Astrocyte of the cerebellum (primary cell): ENCODE results near the gene PSMG4.

Experiments
- DNase-seq: peaks from one replicate; pipeline ENCODE4 v3.0.0-alpha.2; 2011; ENCODE audit warnings: low read depth
- H3K4me3 ChIP-seq: 2 replicates; pipeline ENCODE4 v1.5.1; 2011; ENCODE audit warnings: mild to moderate bottlenecking, low read depth, low read length, moderate library complexity
- in situ Hi-C: cut with HindIII; loops from 2 replicates; pipeline ENCODE4 v1.10.0; 2017; ENCODE audit warnings: low sequenced_read_pairs
- TF ChIP-seq, protein P1 (sequence below): IDR thresholded peaks from 2 replicates; pipeline ENCODE4 v1.5.1; 2012; ENCODE audit warnings: low read length, low read depth, moderate library complexity, mild to moderate bottlenecking; ENCODE audit errors: missing control alignments

The PSMG4 gene

GRCh38 chr6:3277851-3278416, 19.2 kb downstream of the PSMG4 start:
- no peak overlapping the region for H3K4me3 ChIP-seq
- TF ChIP-seq, protein P1, sequence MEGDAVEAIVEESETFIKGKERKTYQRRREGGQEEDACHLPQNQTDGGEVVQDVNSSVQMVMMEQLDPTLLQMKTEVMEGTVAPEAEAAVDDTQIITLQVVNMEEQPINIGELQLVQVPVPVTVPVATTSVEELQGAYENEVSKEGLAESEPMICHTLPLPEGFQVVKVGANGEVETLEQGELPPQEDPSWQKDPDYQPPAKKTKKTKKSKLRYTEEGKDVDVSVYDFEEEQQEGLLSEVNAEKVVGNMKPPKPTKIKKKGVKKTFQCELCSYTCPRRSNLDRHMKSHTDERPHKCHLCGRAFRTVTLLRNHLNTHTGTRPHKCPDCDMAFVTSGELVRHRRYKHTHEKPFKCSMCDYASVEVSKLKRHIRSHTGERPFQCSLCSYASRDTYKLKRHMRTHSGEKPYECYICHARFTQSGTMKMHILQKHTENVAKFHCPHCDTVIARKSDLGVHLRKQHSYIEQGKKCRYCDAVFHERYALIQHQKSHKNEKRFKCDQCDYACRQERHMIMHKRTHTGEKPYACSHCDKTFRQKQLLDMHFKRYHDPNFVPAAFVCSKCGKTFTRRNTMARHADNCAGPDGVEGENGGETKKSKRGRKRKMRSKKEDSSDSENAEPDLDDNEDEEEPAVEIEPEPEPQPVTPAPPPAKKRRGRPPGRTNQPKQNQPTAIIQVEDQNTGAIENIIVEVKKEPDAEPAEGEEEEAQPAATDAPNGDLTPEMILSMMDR: no peak
- in situ Hi-C loops: loop anchor here (25.0 kb wide), 1 partner anchor 709 kb away; no protein-coding TSS in a partner anchor
- DNase-seq: no peak

DNA sequence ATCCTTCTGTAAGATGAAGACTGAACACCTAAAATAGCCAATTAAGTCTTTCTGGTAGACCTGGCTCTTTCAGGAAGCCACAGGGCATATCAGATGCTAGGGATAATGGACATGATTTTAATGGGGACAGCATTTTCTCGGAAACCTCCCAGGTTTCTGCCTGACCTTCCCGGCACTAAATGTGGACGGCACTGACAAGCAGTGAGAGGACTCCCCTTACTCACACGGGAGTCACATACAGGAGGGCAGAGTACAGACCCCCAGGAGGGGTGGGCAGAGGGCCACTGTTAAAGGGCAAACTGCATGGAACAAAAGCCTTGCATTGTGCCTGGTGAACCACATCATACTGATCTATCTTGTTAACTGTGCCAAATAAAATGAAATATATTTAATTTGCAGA, 19.9 kb downstream of the PSMG4 start:
- no peak overlapping the region for H3K4me3 ChIP-seq
- no peak for DNase-seq
- in situ Hi-C loops: loop anchor here (25.0 kb wide), 1 partner anchor 709 kb away; no protein-coding TSS in a partner anchor
- TF ChIP-seq, protein P1: no peak

DNA sequence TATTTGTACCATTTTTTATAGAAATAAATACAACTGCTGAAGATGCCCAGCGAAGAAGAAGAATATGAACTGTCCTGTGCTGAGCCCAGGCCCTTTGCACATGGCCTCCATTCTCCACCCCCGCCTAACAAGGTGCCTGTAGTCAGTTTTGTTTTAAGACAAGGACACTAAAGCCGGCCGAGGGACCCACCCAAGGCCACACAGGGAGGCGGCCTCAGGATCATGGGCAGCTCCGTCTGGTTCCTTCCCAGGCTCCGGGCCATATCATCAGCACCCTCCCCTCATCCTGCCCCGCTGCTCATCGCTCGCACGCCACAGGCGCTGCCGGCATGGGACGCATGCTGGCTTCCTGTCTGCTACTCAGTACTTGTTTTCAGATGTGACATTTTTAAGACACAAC, 21.3 kb downstream of the PSMG4 start:
- no peak for DNase-seq
- TF ChIP-seq, protein P1: no peak
- H3K4me3 ChIP-seq: no peak overlapping the region
- in situ Hi-C loops: loop anchor here (25.0 kb wide), 1 partner anchor 707 kb away; no protein-coding TSS in a partner anchor

GRCh38 chr6:3280866-3281465, 22.2 kb downstream of the PSMG4 start:
- DNase-seq: no peak

DNA sequence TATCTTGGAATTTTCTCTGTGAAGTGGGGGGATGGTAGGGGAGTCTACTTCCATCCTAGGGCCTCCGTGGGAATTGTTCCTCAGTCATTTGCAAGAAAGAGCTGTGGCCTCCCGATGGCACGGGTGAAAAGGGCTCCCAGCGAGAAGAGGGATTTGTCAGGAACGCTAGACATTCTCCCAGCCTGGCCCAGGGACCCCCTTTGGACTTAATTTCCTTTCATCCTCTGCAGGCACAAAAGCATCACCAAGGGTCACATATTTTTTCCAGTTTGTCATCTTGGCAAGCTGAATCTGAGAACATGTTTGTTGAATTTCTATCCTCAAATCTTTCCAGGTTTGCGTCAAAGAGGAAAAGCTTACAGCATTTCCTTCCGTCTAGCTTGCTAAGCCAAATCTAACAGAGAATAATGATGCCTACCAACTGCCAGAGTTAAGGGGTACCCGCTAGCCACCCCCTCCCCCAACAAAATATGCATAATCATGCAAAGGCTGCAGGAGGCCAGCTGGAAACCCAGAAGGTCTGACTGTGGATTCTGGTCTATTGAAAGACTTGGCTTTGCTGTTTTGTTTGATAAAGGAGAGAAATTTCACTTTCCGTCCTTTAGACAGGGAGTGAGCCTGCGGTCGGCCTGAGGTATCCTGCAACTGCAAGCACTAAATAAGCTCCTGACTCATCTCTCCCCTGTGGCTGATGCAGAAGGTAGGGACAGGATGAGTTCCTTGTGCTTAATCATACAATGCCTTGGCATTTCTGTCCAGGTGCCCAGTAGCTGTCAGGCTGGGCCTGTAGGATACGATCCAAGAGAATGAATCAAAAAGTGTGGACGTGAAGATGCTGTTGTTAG, 23.1 kb downstream of the PSMG4 start:
- H3K4me3 ChIP-seq: no peak overlapping the region
- TF ChIP-seq, protein P1: no peak
- in situ Hi-C loops: loop anchor here (25.0 kb wide), 1 partner anchor 705 kb away; no protein-coding TSS in a partner anchor
- peak; percentile 90 for DNase-seq

More at GRCh38 chr6:3280866-3281465, 22.2 kb downstream of the PSMG4 start:
- H3K4me3 ChIP-seq: no peak overlapping the region
- in situ Hi-C loops: loop anchor here (25.0 kb wide), 1 partner anchor 706 kb away; no protein-coding TSS in a partner anchor
- TF ChIP-seq, protein P1: no peak

DNA sequence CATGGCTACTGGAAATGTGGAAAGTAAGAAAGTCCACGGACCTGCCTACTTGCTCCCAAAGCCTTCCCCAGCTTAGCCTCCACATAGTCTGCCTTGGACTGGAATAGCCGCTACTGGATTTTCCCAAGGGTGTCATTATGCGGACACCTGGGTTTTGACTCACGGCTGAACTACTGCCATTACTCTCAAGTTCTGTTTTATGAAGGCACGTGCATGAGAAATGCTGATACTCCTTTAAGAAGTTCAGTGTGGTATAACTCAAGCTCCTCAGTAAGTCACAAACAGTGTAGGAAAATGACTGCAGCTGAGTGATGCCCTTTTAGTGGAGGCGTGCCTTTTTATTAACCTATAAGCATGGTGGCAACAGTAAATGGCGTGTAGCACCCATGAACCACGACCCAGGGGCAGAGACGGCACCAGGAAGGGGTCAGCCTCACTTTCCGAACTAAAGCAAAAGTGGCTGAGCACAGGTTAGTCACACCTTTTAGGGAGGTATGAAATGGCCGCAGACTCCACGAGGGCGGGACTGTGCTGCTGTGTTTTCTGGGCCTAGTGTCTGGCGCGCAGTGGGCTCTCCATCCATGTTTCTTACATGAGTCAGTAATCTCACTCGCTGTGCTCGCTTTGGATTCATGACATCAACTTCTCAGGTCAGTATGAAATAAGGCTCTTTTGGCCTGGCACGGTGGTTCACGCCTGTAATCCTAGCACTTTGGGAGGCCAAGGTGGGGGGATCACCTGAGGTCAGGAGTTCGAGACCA, 23.9 kb downstream of the PSMG4 start:
- H3K4me3 ChIP-seq: no peak overlapping the region
- in situ Hi-C loops: loop anchor here (25.0 kb wide), 1 partner anchor 705 kb away; no protein-coding TSS in a partner anchor
- TF ChIP-seq, protein P1: no peak
- no peak for DNase-seq
